Endothelial cell of umbilical vein (primary cell): ENCODE data around the gene AGXT. TPM values are rescaled to one million over a fixed set of nuclear protein-coding genes. Genes with fewer than 3 reads are reported as not detected.

Source experiments
- BruUV-seq: library from RNA; stranded (reverse); fragments of 400-500 nt; replicated peaks from 2 replicates; lab custom pipeline; 2021; lab: Mats Ljungman, UMichigan
- CTCF ChIA-PET: fragments of 300-600, 350-600 bp; sonication (Branson Sonifier 250); formaldehyde crosslinking; loops from one replicate; lab custom pipeline; 2021; ENCODE audit warnings: antibody characterized with exemption, inconsistent platforms; lab: Charles Lee
- POLR2A ChIA-PET: fragments of 300-600, 350-600 bp; sonication (Branson Sonifier 250); formaldehyde crosslinking; loops from one replicate; lab custom pipeline; 2021; ENCODE audit warnings: antibody characterized with exemption, inconsistent platforms; lab: Charles Lee
- DNase-seq: peaks from one replicate; pipeline ENCODE4 v3.0.0-alpha.2; 2011; ENCODE audit warnings: low read depth, low spot score
- FAIRE-seq: peaks from 2 replicates; lab custom pipeline; 2011; peaks lifted over from hg19 to GRCh38; lab: Jason Lieb, UNC
- H2AFZ ChIP-seq: 2 replicates; pipeline ENCODE4 v1.6.0; 2012; ENCODE audit warnings: low read depth, low read length, control low read depth, inconsistent platforms
- H3K27ac ChIP-seq: 2 replicates; pipeline ENCODE4 v1.5.1; 2011; ENCODE audit warnings: low read depth, mild to moderate bottlenecking, control low read depth, low read length, moderate library complexity; ENCODE audit not compliant: insufficient read depth
- H3K27me3 ChIP-seq, 2 experiments: 2 replicates each; pipeline versions ENCODE4 v1.6.0 to v1.6.1; 2011; ENCODE audit warnings: low read length in 2 of 2, mixed read lengths in 1 of 2; ENCODE audit not compliant: control insufficient read depth in 2 of 2, insufficient read depth in 2 of 2
- H3K36me3 ChIP-seq, 2 experiments: 2 replicates in 1 of 2; 3 replicates in 1 of 2; pipeline ENCODE4 v1.5.1; 2011; ENCODE audit warnings: low read length in 2 of 2, mild to moderate bottlenecking in 1 of 2, moderate library complexity in 1 of 2; ENCODE audit not compliant: control insufficient read depth in 2 of 2, insufficient read depth in 2 of 2; ENCODE audit errors: extremely low read depth in 1 of 2
- H3K4me1 ChIP-seq: 3 replicates; pipeline ENCODE4 v1.5.1; 2011; ENCODE audit warnings: mild to moderate bottlenecking, low read length; ENCODE audit not compliant: control insufficient read depth, insufficient read depth; ENCODE audit errors: extremely low read depth
- H3K4me2 ChIP-seq: 2 replicates; pipeline ENCODE4 v1.6.1; 2011; ENCODE audit warnings: low read length, control low read depth, mixed read lengths; ENCODE audit not compliant: insufficient read depth
- H3K4me3 ChIP-seq, 3 experiments: fragments of 200-600 bp in 1 of 3; sonication (generic), shearing (Covaris generic) in 1 of 3; replicated peaks in 1 of 3; 2 replicates each; pipeline ENCODE4 v1.5.1; 2011 to 2016; ENCODE audit warnings: control low read depth in 3 of 3, low read length in 3 of 3, mild to moderate bottlenecking in 2 of 3, inconsistent platforms in 1 of 3, low read depth in 1 of 3, moderate library complexity in 1 of 3; ENCODE audit not compliant: insufficient read depth in 1 of 3
- H3K79me2 ChIP-seq: 2 replicates; pipeline ENCODE4 v1.6.0; 2012; ENCODE audit warnings: low read length, inconsistent platforms; ENCODE audit not compliant: control insufficient read depth, insufficient read depth
- H3K9ac ChIP-seq: replicated peaks from 2 replicates; pipeline ENCODE3; 2011; ENCODE audit warnings: low read length, control low read depth; ENCODE audit not compliant: insufficient read depth; ENCODE audit errors: extremely low read depth
- H3K9me1 ChIP-seq: replicated peaks from 3 replicates; pipeline ENCODE4 v1.6.0; 2011; ENCODE audit warnings: mild to moderate bottlenecking, low read length; ENCODE audit not compliant: control insufficient read depth, insufficient read depth; ENCODE audit errors: extremely low read depth
- H3K9me3 ChIP-seq: replicated peaks from 2 replicates; pipeline ENCODE4 v1.5.1; 2012; ENCODE audit warnings: low read length, inconsistent platforms; ENCODE audit not compliant: control insufficient read depth, insufficient read depth
- H4K20me1 ChIP-seq: replicated peaks from 2 replicates; pipeline ENCODE3; 2011; ENCODE audit warnings: mild to moderate bottlenecking, low read length; ENCODE audit not compliant: control insufficient read depth, insufficient read depth; ENCODE audit errors: extremely low read depth
- EZH2 ChIP-seq: IDR thresholded peaks from 2 replicates; pipeline ENCODE4 v1.6.1; 2012; ENCODE audit warnings: borderline replicate concordance, low read depth, mild to moderate bottlenecking, moderate library complexity, low read length, inconsistent platforms; ENCODE audit not compliant: severe bottlenecking
- FOS ChIP-seq: IDR thresholded peaks from 2 replicates; pipeline ENCODE4 v1.6.1; 2011; ENCODE audit warnings: mild to moderate bottlenecking, low read length, moderate library complexity, borderline replicate concordance; ENCODE audit not compliant: insufficient read depth
- GATA2 ChIP-seq: IDR thresholded peaks from 2 replicates; pipeline ENCODE4 v1.7.0; 2011; ENCODE audit warnings: low read depth, mild to moderate bottlenecking, moderate library complexity, mixed read lengths, low read length; ENCODE audit not compliant: insufficient read length, insufficient read depth
- JUN ChIP-seq: IDR thresholded peaks from 2 replicates; pipeline ENCODE4 v1.6.1; 2011; ENCODE audit warnings: borderline replicate concordance, low read depth; ENCODE audit not compliant: insufficient read length, insufficient read depth
- MYC ChIP-seq: IDR thresholded peaks from one replicate; pipeline ENCODE4 v1.6.1; 2011; ENCODE audit warnings: mild to moderate bottlenecking, low read depth, low read length
- POLR2A ChIP-seq: IDR thresholded peaks from 2 replicates; pipeline ENCODE4 v1.6.1; 2012; ENCODE audit warnings: low read depth, mild to moderate bottlenecking, control low read depth, low read length
- POLR2AphosphoS5 ChIP-seq: IDR thresholded peaks from 2 replicates; pipeline ENCODE4 v1.6.1; 2012; ENCODE audit warnings: low read depth, mild to moderate bottlenecking, control low read depth, low read length, moderate library complexity; ENCODE audit not compliant: insufficient read depth
- dilution Hi-C: fragments of 300-500 bp; cut with MboI; formaldehyde crosslinking; loops from one replicate; pipeline ENCODE4 v1.15.0; 2019; ENCODE audit warnings: low sequenced_read_pairs; ENCODE audit not compliant: extremely low pct_ligation_motif_present
- intact Hi-C: fragments of 100-400 bp; cut with micrococcal nuclease; formaldehyde crosslinking; loops from one replicate; pipeline ENCODE4 v1.10.0; 2022
- polyA plus RNA-seq, 4 experiments: library from polyadenylated mRNA; depleted of rRNA in 3 of 4; stranded (reverse) in 3 of 4; unstranded in 1 of 4; fragments of >200 nt; gene quantifications; 2 replicates each; pipeline versions ENCODE4 v1.2.1 to v1.2.3, GENCODE V29; 2011 to 2012; ENCODE audit warnings: missing spikeins in 1 of 4
- total RNA-seq: library from RNA; stranded (reverse); gene quantifications from 2 replicates; pipeline ENCODE4 v1.2.3, GENCODE V29; 2021
- TF ChIP-seq, protein P1 (sequence below), 2 donors: IDR thresholded peaks; 1 replicate in 1 of 2; 2 replicates in 1 of 2; pipeline ENCODE4 v1.5.1; 2011; ENCODE audit warnings: low read length in 2 of 2, mild to moderate bottlenecking in 2 of 2, moderate library complexity in 2 of 2, control low read depth in 1 of 2, inconsistent platforms in 1 of 2, low read depth in 1 of 2; ENCODE audit not compliant: insufficient read depth in 1 of 2; ENCODE audit errors: extremely low read depth in 1 of 2
- TF ChIP-seq, protein P2 (sequence below): IDR thresholded peaks from 2 replicates; pipeline ENCODE4 v1.6.1; 2011; ENCODE audit not compliant: insufficient read depth, insufficient read length

The AGXT gene
- total and polyA plus RNA-seq, 2 donors (not counting 3 experiments of a cell fraction or from before 2014, with no cell fraction given): not detected

DNA sequence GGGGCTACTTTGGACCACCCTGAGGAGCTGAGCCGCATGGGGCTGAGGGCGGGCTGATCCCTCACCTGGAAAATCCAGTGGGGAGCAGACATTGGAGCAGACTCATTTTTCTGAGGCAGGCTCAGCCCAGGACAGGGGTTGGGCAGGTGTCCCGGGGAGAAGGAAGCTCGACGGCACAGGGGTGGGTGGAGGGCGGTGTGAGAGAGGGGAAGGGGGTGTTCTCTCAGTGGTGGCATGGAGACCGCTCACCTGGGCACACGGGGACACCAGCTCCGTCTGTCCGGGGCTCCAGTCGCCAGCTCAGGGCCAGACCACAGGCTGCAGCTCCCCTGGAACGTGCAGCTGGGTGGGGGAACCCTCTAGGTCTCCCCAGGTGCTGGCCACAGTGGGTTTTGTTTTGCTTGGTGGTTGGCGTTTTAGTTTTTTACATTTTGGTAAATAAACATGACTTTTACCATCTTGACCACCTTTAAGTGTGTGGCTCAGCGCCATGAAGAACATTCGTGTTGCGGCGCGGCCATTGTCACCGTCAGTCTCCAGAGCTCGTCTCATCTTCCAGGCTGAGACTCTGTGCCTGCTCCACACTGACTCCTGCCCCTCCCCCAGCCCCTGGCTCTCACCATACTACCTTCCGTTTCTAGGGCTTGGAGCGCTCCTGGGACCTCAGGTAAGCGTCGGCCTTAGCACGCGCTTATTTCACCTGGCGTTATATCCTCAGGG is 31.7 kb downstream of the AGXT start:
- no peak overlapping the region for H3K9ac ChIP-seq
- no peaks in the 10 kb centered on the region for H3K9me1 ChIP-seq
- peaks cover 11% of the 10 kb centered on the region for H3K4me1 ChIP-seq
- DNase-seq (no peak), FAIRE-seq (no peak)
- no peaks in the 10 kb centered on the region for H3K27me3 ChIP-seq
- POLR2A ChIA-PET: no interaction called here
- no peaks in the 10 kb centered on the region for H3K79me2 ChIP-seq
- no peaks in the 10 kb centered on the region for H3K36me3 ChIP-seq
- H4K20me1 ChIP-seq: no peaks in the 10 kb centered on the region
- dilution Hi-C loops (no loop called here), intact Hi-C loops (no loop called here)
- H2AFZ ChIP-seq: no peak overlapping the region
- TF ChIP-seq, protein P1, sequence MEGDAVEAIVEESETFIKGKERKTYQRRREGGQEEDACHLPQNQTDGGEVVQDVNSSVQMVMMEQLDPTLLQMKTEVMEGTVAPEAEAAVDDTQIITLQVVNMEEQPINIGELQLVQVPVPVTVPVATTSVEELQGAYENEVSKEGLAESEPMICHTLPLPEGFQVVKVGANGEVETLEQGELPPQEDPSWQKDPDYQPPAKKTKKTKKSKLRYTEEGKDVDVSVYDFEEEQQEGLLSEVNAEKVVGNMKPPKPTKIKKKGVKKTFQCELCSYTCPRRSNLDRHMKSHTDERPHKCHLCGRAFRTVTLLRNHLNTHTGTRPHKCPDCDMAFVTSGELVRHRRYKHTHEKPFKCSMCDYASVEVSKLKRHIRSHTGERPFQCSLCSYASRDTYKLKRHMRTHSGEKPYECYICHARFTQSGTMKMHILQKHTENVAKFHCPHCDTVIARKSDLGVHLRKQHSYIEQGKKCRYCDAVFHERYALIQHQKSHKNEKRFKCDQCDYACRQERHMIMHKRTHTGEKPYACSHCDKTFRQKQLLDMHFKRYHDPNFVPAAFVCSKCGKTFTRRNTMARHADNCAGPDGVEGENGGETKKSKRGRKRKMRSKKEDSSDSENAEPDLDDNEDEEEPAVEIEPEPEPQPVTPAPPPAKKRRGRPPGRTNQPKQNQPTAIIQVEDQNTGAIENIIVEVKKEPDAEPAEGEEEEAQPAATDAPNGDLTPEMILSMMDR (IDR thresholded peaks at IDR 0.05; ENCODE audit: extremely low read depth in 1 of 2, insufficient read depth in 1 of 2, low read depth in 1 of 2, low read length in 2 of 2): no peak
- TF ChIP-seq, protein P2, sequence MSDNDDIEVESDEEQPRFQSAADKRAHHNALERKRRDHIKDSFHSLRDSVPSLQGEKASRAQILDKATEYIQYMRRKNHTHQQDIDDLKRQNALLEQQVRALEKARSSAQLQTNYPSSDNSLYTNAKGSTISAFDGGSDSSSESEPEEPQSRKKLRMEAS: no peak
- no peak for TF ChIP-seq MYC
- TF ChIP-seq POLR2AphosphoS5: no peak
- TF ChIP-seq EZH2: no peak
- TF ChIP-seq JUN: no peak
- TF ChIP-seq POLR2A: no peak
- TF ChIP-seq GATA2: no peak
- TF ChIP-seq FOS: no peak
- no peak overlapping the region for H3K4me3 ChIP-seq
- H3K4me2 ChIP-seq: no peak overlapping the region
- CTCF ChIA-PET: interaction anchor here (1.3 to 4.6 kb wide), 2 partner anchors 13 to 49 kb away, joined by 3 to 40 read pairs; no protein-coding TSS in a partner anchor
- H3K9me3 ChIP-seq: no peaks in the 10 kb centered on the region
- no peak overlapping the region for H3K27ac ChIP-seq
- BruUV-seq: no TSS peak
